ENCODE results near the gene CHMP1B.

GRCh38 chr18:11823545-11823944, 27.7 kb upstream of the CHMP1B start:
- no peak for TF ChIP-seq CTCF (IDR thresholded peaks at IDR 0.05)
- no peak for TF ChIP-seq POLR2A (IDR thresholded peaks at IDR 0.05)
